ENCODE data around the gene IRF8.
"Not testable (repeated sequence)": the region's sequence is repeated elsewhere in the genome, so short reads cannot be mapped to it uniquely, and the experiment has no call there.

Gene IRF8

GRCh38 chr16:85940214-85940613 lies 41.3 kb downstream of the IRF8 start:
- no peak for DNase-seq

- DNase-seq = no peak
These were observed 43.1 kb downstream of the IRF8 start for GRCh38 chr16:85941863-85942644.

DNA sequence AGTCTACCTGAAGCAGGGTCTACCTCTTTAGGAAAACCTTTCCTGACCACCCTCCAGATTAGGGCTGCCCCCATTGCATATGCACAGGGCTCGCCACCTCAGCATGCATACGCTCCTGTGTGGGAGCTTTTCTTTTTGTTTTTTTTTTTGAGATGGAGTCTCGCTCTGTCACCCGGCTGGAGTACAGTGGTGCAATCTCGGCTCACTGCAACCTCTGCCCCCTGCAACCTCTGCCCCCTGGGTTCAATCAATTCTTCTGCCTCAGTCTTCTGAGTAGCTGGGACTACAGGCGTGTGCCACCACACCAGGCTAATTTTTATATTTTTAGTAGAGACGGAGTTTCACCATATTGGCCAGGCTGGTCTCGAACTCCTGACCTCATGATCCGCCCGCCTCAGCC lies 43.7 kb downstream of the IRF8 start:
- not testable (repeated sequence) for DNase-seq

DNA sequence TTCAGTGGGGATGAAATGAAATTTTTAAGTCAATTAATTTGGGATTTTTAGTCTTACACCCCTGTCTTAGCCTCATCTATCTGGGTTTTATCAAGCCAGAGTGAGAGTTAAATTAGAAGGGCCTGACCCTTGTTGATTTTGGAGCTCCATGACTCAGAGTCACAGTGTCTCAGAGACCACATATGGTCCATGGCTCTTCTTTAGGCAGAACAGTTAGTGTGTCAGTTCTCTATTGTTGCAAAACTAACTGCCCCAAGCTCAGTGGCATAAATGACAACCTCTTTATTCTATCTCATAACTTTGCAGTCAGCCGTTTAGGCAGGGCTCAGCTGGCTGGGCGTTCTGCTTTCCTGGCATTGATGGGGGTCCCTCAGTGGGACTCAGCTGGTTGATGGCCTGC lies 44.7 kb downstream of the IRF8 start:
- no peak for DNase-seq

GRCh38 chr16:85944572-85945423 lies 45.8 kb downstream of the IRF8 start:
- no peak for DNase-seq

GRCh38 chr16:85945424-85945751 lies 46.4 kb downstream of the IRF8 start:
- no peak for DNase-seq

DNA sequence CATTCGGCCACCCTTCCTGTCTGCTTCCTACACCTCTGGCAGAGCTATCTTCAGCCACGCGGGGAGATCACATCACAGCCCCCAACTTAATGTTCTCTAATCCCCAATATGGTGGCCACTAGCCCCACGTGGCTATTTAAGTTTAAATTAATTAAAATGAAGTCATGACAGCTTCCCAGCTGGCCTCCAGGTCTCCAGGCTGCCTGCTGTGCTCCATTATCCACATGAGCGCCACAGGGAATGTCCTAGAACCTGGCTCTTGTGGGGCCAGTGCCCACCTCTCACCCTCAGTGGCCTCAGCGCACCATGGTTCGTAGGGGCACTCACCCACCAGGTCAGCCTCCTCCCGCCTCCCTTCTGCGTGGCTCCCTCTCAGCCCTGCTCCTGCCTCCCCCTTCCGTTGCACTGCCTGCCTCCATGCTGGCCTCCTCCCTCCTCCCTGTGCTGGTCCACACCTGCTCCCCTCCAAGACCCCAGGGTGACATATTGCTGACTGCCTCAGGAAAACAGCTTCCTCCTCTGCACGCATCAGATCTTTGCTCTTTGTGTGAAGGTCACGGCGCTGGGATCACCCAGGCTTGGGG lies 47.7 kb downstream of the IRF8 start:
- no peak for DNase-seq

DNA sequence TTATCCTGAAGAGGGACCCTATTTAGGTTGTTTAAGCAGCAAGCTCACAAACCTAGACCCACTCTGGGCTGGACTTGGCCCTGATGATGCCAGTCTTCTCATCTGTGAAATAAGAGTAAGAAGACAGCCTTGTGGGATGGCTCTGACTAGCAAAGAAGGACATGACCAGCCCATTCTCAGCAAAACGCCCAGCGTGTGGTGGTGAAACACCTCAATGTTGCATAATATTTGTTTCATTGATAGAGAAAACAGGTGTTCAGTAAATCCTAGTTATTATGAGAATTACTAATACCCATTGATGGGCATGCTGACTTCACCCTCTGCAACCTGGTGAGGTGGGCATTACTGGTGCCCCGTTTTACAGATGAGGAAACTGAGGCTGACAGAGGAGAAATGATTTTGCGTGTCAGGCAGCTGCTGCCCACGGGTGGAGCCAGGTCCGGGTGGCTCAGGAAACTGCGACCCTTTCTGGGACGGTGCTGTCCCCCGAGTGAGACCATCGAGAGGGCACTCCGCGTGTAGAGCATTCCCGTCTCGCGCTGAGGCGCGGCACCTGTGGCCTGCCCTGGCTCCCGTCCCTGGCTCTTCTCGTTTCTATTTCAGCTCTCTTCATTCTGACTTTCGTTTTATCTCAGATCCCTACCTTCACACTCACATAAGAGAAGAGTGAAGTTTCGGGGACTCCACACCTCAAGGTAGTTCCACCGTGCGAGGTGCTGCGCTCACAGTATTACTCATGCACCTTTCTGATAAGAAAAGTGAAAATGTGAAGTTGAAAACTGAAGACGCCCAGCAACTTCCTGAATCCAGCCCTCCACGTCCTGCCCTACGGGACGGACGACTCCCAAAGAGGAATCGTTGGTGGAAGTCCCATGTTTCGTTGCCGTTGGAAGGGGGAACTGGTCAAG lies 48.5 kb downstream of the IRF8 start:
- no peak for DNase-seq

GRCh38 chr16:85948138-85948509 lies 49.2 kb downstream of the IRF8 start:
- no peak for DNase-seq

GRCh38 chr16:85948616-85949265 lies 49.8 kb downstream of the IRF8 start:
- DNase-seq = no peak

DNA sequence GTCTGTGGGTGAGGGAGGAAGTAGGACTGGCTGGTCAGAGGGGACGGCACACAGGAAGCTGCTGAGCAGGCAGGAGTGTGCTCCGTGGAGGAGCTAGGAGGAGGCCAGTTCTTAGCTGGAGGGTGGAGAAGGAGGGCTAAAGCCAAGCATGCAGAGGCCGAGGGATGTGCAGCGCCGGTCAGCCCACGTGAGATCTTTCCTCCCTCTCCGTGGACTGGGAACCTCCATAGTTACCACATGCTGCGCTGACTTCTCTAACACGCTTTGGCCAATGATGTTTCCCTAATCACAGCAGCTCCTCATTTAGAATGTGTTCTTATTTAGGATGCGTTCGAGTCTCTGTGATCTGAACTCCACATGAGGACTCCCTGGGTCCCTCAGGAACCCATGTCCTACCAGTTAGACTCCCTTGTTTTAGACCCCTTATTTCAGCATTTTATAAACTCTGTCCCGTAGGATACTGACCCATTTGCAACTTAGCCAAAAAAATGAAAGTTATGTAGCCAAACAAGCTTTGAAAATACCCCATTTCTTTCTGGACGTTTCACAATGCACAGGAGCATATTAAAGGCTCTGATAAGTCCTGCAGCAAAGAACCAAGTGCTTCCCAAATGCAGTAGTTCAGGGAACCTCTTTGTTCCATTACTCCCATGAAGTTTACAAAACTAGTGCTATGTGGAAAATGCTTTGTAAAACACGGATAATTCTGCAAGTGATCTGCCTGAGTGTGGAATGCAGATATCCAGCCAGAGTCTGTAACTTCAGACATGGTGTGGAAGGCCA lies 51.4 kb downstream of the IRF8 start:
- DNase-seq = no peak

DNA sequence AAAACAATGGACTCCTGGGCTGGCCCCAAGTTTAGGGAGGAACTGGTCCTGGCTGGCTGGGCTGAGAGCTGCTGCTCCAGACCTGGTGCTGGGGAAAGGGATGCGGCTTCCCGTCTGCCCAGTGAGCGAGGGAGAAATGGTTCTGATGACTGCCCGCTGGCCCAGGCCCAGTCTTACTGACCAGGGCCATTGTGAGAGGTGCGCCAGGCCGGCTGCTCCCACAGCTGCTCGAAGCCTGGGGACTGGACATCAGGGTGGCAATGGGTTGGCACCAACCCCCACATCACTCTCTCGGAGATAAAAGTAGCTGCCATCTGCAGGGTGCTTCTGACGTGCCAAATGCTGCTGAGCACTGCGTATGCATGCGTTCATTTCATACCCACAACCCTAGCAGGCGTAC lies 53.2 kb downstream of the IRF8 start:
- no peak for DNase-seq

DNA sequence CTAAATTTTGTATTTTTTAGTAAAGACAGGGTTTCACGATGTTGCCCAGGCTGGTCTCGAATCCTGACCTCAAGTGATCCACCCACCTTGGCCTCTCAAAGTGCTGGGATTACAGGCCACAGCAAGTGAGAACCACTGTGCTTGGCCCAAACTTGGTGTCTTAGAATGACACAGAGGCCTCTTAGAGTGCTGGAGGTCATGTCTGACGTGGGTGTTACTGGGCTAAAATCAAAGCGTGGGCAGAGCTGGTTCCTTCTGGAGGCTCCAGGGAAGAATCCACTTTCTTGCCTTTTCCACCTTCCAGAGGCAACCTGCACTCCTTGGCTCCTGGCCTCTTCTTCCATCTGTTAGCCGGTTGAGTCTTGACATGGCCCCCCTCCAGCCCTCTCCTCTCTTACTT lies 53.8 kb downstream of the IRF8 start:
- DNase-seq = no peak

DNA sequence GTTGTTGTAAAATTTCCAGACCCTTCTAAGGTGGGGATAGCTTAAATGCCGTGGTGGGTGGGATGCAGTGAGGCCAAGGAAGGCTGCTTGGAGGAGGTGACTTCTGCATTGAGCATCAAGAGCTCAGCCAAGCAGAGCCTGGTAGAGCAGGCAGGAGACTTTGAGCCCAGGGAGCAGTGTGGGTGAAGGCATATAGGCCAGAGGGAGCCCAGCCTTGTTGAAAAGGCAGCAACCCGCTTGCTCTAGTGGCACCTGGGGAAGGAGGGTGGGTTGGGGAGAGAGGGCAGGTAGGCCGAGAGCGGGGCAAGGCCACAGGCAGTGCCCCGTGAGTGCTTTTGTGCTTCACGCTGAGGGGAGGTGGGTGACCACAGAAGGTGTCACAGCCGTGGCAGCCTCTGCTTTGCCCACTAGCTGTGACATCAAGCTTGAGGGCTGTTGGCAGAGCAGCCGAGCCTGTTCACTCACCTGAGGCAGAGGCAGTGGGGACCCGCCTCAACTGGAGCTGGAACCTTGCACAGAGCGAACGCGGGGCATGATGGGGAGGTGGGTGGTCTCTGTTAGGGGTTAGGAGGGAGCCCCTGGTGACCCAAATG lies 56.1 kb downstream of the IRF8 start:
- DNase-seq = no peak

DNA sequence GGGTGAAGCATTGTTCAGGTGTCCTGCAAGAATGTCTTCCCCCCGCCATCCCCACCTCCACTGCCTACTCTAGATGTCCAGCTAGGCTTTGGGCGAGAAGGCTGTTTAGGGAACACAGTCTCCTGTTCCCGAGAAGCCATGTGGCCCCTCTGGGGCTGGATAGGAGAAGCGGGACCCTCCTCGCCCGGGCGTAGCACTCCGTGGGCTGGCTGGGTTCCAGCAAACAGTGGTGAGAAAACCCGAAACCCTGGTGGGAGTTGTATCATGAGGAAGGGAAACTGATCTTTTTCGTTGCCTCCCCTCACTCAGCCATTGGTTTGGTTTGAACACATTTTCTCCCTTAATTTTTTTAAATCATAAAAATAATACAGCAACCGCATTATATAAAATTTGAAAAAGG lies 56.6 kb downstream of the IRF8 start:
- no peak for DNase-seq

- no peak for DNase-seq
These were observed 57.5 kb downstream of the IRF8 start for GRCh38 chr16:85956426-85956825.

DNA sequence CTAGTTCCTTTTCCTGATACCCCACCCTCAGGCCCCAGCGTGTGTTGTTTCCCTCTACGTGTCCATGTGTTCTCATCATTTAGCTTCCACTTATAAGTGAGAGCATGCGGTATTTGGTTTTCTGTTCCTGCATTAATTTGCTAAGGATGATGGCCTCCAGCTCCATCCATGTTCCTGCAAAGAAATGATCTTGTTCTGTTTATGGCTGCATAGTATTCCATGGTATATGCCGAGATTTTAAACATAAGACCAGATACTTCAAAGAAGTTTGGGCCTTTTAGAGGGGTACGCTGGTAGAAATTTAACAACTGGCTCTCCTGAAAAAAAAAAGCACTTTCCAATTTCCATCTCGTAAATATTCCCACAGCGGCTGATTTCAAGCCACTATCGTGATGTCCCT lies 59.8 kb downstream of the IRF8 start:
- no peak for DNase-seq

GRCh38 chr16:85959686-85960085 lies 60.7 kb downstream of the IRF8 start:
- DNase-seq = no peak

DNA sequence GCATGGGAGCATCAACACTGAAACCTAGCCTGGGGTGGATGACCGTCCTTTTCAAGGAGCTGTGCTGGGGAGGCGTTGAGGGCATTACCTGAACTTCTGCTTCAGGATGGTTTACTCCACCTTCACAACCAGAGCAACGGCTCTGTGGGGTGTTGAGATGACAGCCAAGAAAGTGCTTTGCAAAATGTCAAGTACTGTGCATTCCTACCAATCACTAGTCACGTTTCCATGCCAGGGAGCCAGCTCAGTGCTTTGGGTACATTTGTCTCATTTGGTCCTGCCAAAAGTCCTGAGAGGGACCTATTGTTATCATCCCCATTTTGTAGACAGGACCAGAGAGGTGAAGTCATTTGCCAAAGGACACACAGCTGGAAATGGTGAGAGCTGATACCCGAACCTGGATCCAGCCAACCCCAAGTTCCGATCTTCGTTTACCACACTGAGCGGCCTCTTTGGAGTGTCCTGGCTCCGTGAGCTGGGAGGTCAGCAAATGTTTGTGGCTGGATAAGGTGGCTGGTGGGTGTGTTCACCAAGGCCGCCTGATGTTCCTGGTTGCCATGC lies 61.6 kb downstream of the IRF8 start:
- DNase-seq = no peak

- no peak for DNase-seq
These were observed 63.3 kb downstream of the IRF8 start for GRCh38 chr16:85961988-85962915.

All from NCI-H446 treated with DMSO at 0.1 percent for 48 hours (cell line).